ENCODE results near the gene CDHR1. TPM values are rescaled to one million over a fixed set of nuclear protein-coding genes. Genes with fewer than 3 reads are reported as not detected.

CDHR1 gene
- polyA plus RNA-seq, 1 donor = 0.42 TPM

Other genes with a start within 250 kb of the CDHR1 start
- 135 TPM for gene GHITM, start 55.0 kb upstream of the CDHR1 start, polyA plus RNA-seq
- 1.4 TPM for gene GPR15LG, start 20.7 kb upstream of the CDHR1 start, polyA plus RNA-seq
- not detected for gene LRIT2, start 31.0 kb downstream of the CDHR1 start, polyA plus RNA-seq
- gene LRIT1, start 47.0 kb downstream of the CDHR1 start, polyA plus RNA-seq = not detected
- 0.27 TPM for gene RGR, start 50.5 kb downstream of the CDHR1 start, polyA plus RNA-seq
- 16.9 TPM for gene CCSER2, start 134.1 kb downstream of the CDHR1 start, polyA plus RNA-seq

Data from large intestine (tissue), 1 donor.